Measurements from ENCODE around the gene PRKCB. TPM values are rescaled to one million over a fixed set of nuclear protein-coding genes. Genes with fewer than 3 reads are reported as not detected.

Gene PRKCB
- total RNA-seq, 1 experiment from 2014 or later, result 0.89 TPM

GRCh38 chr16:23833960-23834685, 1.7 kb upstream of the PRKCB start:
- intact Hi-C loops (cut with micrococcal nuclease), result loop anchor here (10.0 kb wide), 1 partner anchor 61 kb away; no protein-coding TSS in a partner anchor
- BruUV-seq (replicated peaks), result no TSS peak
- H3K9me3 ChIP-seq (ENCODE audit: control insufficient read depth in 1 of 2, insufficient read depth in 1 of 2, low read depth in 1 of 2, low read length in 2 of 2), result peaks cover 6 to 11% of the 10 kb centered on the region in 2 experiments; a peak in 2 of 4 replicates
- H3K27ac ChIP-seq (ENCODE audit: low read depth, low read length), result no peak overlapping the region
- H3K79me2 ChIP-seq (ENCODE audit: insufficient read depth, low read length), result no peaks in the 10 kb centered on the region
- TF ChIP-seq CEBPB (IDR thresholded peaks at IDR 0.05; ENCODE audit: low read depth), result no peak
- TF ChIP-seq EZH2 (IDR thresholded peaks at IDR 0.05), result no peak
- no peak for TF ChIP-seq EZH2phosphoT487 (IDR thresholded peaks at IDR 0.05; ENCODE audit: borderline replicate concordance)
- no peak for TF ChIP-seq ZBTB33 (IDR thresholded peaks at IDR 0.05; ENCODE audit: extremely low read depth, insufficient replicate concordance, low read length)
- no peak for TF ChIP-seq POLR2A (IDR thresholded peaks at IDR 0.05; ENCODE audit: borderline replicate concordance, extremely low read depth, insufficient read depth, insufficient read length)
- no peak for TF ChIP-seq YY1 (IDR thresholded peaks at IDR 0.05; ENCODE audit: extremely low read depth, insufficient replicate concordance, low read depth, low read length)
- TF ChIP-seq RAD21 (IDR thresholded peaks at IDR 0.05; ENCODE audit: low read depth), result no peak
- no peak for TF ChIP-seq EGR1 (IDR thresholded peaks at IDR 0.05; ENCODE audit: low read depth)
- TF ChIP-seq SIN3A (IDR thresholded peaks at IDR 0.05; ENCODE audit: low read depth), result no peak
- no peak for TF ChIP-seq POLR2AphosphoS5 (IDR thresholded peaks at IDR 0.05; ENCODE audit: low read depth, low read length)
- TF ChIP-seq FOSL1 (IDR thresholded peaks at IDR 0.05; ENCODE audit: low read depth), result no peak
- TF ChIP-seq SRF (IDR thresholded peaks at IDR 0.05; ENCODE audit: low read depth), result no peak
- H3K4me2 ChIP-seq (ENCODE audit: low read length), result no peak overlapping the region
- peaks cover 21% of the 10 kb centered on the region for H3K27me3 ChIP-seq (ENCODE audit: insufficient read depth, low read length)
- no peaks in the 10 kb centered on the region for H3K36me3 ChIP-seq (ENCODE audit: control insufficient read depth in 1 of 2, insufficient read depth in 2 of 2, low read length in 2 of 2)
- H4K20me1 ChIP-seq (ENCODE audit: insufficient read depth), result no peaks in the 10 kb centered on the region
- no peak for DNase-seq (ENCODE audit: low read depth, low spot score)
- RAD21 ChIA-PET (ENCODE audit: low non-redundant PET in 1 of 2, low total read pairs in 2 of 2, uncharacterized antibody in 2 of 2, unreplicated experiment in 2 of 2), result no interaction called here
- H3K4me3 ChIP-seq (replicated peaks in 1 of 2; ENCODE audit: low read depth in 1 of 2, low read length in 2 of 2), result no peak overlapping the region
- H3K9ac ChIP-seq (ENCODE audit: low read length), result no peak overlapping the region
- H2AFZ ChIP-seq (ENCODE audit: low read depth, low read length, poor library complexity, severe bottlenecking), result no peak overlapping the region
- no peak for ATAC-seq
- CTCF ChIA-PET, result no interaction called here
- H3K9me2 ChIP-seq (ENCODE audit: insufficient read depth), result no peaks in the 10 kb centered on the region
- POLR2A ChIA-PET, result no interaction called here
- H3K4me1 ChIP-seq (ENCODE audit: control insufficient read depth in 1 of 2, insufficient read depth in 2 of 2, low read length in 2 of 2), result no peaks in the 10 kb centered on the region

All from HCT116 (cell line).